GM21529 (cell line): ENCODE results near the gene UBTD1.

ENCODE experiments used
- ATAC-seq: cut with Tn5 transposase; IDR thresholded peaks from one replicate; pipeline ENCODE4 v1.9.1; 2021; ENCODE audit not compliant: unreplicated experiment

UBTD1 gene

DNA sequence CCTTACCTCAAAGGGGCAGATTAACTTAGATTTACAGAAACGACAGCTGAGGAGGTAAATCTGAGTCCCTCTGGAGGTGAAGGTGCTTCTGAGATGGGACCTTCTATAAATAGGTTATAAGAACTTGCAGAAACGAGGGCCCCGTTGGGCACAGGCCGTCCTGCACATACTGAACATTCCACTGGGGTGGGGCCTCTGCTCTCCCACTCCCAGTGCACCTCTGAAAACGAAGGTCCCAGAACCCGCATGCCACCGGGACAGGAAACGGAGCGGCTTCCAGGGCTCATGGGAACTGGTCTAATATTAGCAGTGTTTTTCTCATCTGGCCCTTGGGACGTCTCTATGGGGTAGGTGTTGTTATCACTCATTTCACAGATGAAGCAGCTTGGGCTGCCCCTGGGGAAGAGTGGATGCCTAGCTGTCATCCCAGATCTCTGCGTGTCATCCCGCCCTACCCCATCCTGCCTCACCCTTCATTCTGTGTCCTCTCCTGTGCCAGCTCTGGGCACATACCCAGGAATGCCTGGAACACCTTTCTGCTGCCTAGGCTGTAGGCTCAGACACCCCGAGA, 110.4 kb downstream of the UBTD1 start:
- no peak for ATAC-seq

DNA sequence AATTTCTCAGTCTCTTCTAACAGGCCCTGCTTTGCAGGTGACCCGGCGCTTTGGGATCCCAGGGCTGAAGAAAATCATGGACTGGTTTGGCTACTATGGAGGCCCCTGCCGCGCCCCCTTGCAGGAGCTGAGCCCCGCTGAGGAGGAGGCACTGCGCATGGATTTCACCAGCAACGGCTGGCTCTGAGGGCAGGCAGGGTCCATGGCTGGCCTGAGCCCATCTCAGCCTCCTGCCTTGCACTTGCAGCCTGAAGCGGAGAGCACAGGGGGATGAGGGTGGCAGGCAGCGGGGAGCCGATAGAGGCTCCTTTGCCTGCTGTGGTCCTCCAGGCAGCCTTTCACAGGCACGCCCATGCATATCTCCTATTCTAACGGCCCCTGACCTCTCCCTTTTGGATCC, 112.7 kb downstream of the UBTD1 start:
- ATAC-seq, result no peak

DNA sequence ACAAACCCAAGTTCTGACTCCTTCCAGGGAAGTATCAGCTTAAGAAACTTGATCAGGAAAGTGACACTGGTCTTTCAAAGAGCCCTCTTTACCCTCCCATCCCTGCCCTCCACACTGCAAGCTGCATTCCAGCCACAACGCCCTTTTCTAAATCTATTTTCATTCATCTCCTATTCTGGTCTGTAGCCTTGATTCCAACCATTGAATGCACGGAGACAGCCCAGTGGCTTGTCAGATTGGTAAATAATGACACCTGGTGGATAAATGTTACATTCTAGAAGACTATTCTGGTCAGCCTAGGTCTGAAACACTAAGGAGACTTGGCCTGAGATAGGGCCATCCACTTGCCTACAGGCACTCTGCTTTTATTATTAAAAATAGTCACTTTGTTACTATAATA, 113.7 kb downstream of the UBTD1 start:
- no peak for ATAC-seq

GRCh38 chr10:97618285-97618684, 119.6 kb downstream of the UBTD1 start:
- no peak for ATAC-seq

GRCh38 chr10:97618733-97619132, 120.0 kb downstream of the UBTD1 start:
- ATAC-seq, result no peak
